HUES6 (cell line): ENCODE data around the gene CLDN22.

Experiments
- H3K27ac ChIP-seq: 2 replicates; pipeline ENCODE4 v1.7.0; 2013; ENCODE audit warnings: low read depth, mild to moderate bottlenecking, low read length, inconsistent platforms
- H3K27me3 ChIP-seq: 2 replicates; pipeline ENCODE4 v1.6.1; 2013; ENCODE audit warnings: low read length; ENCODE audit not compliant: control insufficient read depth, insufficient read depth
- H3K36me3 ChIP-seq: 2 replicates; pipeline ENCODE4 v1.6.1; 2013; ENCODE audit warnings: low read length; ENCODE audit not compliant: control insufficient read depth, insufficient read depth
- H3K4me1 ChIP-seq: 2 replicates; pipeline ENCODE4 v1.6.1; 2013; ENCODE audit warnings: low read length; ENCODE audit not compliant: control insufficient read depth, insufficient read depth
- H3K4me3 ChIP-seq: 2 replicates; pipeline ENCODE4 v1.5.1; 2013; ENCODE audit warnings: low read depth, low read length
- H3K9ac ChIP-seq: one replicate; pipeline ENCODE4 v1.6.1; 2013; ENCODE audit warnings: mild to moderate bottlenecking, low read length
- H3K9me3 ChIP-seq: 2 replicates; pipeline ENCODE4 v1.6.1; 2013; ENCODE audit warnings: low read depth, low read length; ENCODE audit not compliant: control insufficient read depth, insufficient read depth

The CLDN22 gene

DNA sequence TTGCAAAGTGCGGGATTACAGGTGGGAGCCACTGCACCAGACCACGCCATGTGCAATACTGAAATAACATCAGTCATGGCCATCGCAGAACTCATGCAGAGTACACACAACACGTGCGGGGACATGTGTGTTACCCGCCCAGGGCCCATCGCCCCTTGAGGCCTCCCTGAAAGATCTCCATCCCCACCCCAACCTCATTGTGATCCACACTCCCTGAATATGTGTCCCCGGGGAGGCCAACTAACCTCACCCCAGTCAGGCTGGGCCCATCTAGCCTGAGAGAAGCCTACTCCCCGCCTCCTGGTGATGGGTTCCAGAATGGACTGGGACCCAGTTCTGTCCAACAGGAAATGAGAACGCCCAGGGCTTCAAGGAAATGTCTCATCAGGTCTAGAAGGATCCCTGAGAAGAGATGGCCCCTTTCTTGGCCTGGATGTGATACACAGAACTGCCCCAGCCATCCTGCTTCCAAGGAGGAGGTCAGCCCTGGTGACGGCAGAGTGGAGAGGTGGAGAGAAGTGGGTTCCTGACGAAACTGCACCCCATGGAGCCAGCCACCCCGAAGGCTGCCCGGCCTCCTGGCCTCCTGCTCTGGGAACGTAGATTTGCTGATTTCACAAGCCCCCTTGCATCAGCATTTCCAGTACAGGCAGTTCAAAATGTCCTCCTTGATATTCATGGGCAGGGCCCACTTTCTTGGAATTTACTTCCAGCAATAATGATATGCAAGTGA lies 24.6 kb upstream of the CLDN22 start:
- H3K4me1 ChIP-seq, result no peaks in the 10 kb centered on the region
- H3K9me3 ChIP-seq, result no peaks in the 10 kb centered on the region
- H3K27me3 ChIP-seq, result no peaks in the 10 kb centered on the region
- H3K9ac ChIP-seq, result no peak overlapping the region
- no peak overlapping the region for H3K4me3 ChIP-seq
- H3K27ac ChIP-seq, result no peak overlapping the region
- H3K36me3 ChIP-seq, result no peaks in the 10 kb centered on the region

DNA sequence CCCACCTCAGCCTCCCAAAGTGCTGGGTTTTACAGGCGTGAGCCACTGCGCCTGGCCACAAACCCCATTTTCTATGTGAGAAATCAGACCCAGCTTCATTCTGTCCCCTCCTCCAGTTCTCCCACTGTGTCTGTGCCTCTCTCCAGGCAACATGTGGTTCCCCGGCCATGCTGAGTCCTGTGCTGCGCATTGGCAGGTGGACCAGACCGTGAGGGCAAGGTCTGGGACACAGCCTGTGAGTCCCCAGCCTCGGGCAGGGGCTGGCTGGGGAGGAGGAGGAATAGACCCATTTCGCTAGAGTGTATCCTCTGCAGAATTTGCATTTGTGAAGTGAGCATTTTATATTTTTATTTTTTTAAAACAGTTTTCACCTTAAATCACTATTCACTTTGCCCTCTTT lies 23.7 kb upstream of the CLDN22 start:
- Histone ChIP-seq H3K9me3 (no peaks in the 10 kb centered on the region), H3K4me3 (no peak overlapping the region), H3K27ac (no peak overlapping the region), H3K9ac (no peak overlapping the region), H3K27me3 (no peaks in the 10 kb centered on the region), H3K4me1 (no peaks in the 10 kb centered on the region), H3K36me3 (no peaks in the 10 kb centered on the region)

DNA sequence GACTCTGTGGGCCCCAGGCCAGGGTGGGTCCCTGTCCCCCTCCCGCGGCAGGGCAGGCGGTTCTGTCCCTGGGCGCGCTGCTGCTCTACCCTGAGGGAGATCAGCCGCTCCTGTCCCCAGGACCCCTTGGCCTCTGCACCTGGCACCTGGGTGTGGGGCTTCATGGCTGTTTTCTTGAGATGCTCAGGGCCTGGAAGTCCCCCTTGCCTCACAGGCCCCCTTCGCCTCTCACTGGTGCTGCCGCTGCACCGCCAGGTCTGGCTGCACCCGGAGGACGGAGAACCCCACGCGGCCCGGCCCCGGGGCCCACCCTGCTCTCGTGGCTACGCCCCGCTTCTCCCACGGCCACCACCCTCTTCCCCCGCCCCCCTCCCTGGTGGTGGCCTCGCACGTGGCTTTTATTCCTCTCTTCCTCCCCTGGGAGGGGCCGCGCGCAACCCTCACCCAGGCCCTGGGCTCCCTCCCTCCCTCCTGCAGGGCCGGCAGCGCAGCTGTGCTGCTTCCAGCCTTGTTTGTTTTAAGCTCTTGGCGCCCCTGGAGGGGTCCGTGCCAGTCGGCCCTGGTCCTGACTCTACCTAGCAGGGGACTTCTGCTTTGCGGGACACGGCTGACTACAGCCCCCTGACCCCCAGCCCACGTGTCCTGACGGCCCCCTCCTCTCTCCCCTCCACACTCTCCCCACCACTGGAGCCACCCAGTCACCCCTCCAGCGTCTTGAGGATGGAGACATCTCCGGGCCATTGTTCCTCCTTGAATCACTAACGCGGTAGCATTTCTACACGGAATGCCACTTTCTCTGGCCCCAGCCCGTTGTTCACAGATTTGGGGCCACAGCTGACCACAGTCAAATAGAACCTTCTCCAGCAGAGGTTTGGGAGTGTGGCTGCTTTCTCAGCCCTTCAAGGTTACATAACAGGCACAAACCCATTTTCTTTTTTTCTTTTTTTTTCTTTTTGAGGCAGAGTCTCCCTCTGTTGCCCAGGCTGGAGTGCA lies 22.8 kb upstream of the CLDN22 start:
- Histone ChIP-seq H3K9me3 (no peaks in the 10 kb centered on the region), H3K27me3 (no peaks in the 10 kb centered on the region), H3K9ac (no peak overlapping the region), H3K4me3 (no peak overlapping the region), H3K27ac (no peak overlapping the region), H3K4me1 (no peaks in the 10 kb centered on the region), H3K36me3 (no peaks in the 10 kb centered on the region)

DNA sequence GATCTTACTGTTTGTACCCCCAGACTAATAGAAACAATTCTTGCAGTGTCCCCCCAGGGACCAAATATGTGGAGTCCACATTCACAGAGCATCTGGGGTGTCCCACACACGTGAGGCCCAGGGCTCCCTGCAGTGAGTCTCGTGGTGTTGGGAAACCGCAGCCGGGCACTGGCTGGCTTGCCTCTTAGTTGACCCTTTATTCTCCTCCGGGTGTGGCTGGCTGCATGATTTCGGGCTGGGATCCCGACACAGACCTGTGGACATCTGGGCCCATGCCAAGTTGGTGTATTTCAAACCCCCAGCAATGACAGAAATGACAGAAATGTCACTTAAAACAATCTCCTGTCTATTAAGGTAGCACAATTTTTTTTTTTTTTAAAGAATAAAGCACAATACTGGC lies 17.8 kb upstream of the CLDN22 start:
- Histone ChIP-seq H3K9me3 (no peaks in the 10 kb centered on the region), H3K4me1 (no peaks in the 10 kb centered on the region), H3K36me3 (no peaks in the 10 kb centered on the region), H3K27ac (no peak overlapping the region), H3K9ac (no peak overlapping the region), H3K27me3 (no peaks in the 10 kb centered on the region), H3K4me3 (no peak overlapping the region)

DNA sequence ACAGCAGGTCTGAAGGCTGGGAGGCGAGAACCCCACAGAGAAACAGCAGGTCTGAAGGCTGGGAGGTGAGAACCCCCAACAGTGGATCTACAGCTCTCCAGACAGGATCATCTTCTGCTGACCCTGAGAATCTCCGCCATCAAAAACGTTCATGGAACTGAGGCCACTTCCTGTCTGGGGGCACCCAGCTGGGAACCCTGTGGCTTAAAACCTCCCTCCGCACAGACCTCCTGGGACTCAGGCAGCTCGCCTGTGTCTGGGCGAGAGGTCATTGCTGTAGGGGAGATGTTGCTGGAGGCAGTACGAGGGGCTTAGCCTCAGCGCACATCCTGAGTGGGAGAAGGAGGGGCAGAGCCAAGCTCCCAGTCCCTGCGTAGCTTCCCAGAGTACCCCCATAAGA lies 17.3 kb upstream of the CLDN22 start:
- Histone ChIP-seq H3K27me3 (no peaks in the 10 kb centered on the region), H3K9ac (no peak overlapping the region), H3K9me3 (no peaks in the 10 kb centered on the region), H3K36me3 (no peaks in the 10 kb centered on the region), H3K4me3 (no peak overlapping the region), H3K4me1 (no peaks in the 10 kb centered on the region), H3K27ac (no peak overlapping the region)

DNA sequence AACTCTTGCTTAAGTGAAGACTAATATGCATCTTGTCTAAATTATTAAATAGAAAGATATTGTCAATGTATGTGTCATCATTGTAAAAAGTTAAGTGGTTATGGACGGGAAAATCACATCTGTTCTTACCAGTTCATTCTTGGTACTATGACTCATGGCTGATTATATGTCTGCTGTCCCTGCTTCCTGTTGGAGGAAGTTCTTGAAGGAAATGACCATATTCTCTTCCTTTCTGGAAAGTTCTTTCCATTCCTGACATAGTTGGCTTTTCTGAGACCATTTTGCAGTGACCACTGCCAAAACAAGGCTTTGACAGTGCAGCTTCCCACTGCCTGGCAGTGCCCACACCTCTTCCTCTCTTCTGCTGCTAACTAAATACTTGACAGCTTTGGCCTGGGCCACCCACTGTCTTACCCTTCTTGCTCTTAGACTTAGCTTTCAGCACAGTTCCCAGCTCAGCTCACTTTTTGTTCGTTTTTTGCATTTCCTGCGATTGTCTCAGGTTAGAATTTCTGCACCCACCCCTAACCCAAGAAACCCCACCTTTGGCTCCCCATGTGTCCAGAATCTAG lies 15.4 kb upstream of the CLDN22 start:
- H3K9ac ChIP-seq, result no peak overlapping the region
- H3K4me3 ChIP-seq, result no peak overlapping the region
- no peaks in the 10 kb centered on the region for H3K4me1 ChIP-seq
- no peaks in the 10 kb centered on the region for H3K36me3 ChIP-seq
- no peaks in the 10 kb centered on the region for H3K27me3 ChIP-seq
- no peaks in the 10 kb centered on the region for H3K9me3 ChIP-seq
- H3K27ac ChIP-seq, result no peak overlapping the region

DNA sequence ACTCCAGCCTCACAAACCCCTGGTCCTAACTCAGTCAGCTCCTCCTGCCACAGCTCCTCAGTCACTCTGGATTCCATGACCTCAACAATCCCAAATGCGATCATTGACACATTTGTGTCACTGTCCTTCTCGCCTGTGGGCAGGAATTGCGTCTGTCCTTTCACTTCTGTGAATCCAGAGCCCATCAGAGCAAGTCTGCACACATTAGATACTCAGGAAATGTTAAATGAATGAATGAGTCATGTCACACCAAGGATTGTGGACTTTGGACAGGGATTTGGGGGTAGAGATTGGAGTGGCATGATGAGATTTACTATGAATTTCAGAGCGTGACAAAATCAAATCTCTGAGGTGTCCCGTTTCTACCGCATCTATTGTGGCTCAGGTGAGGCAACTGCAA lies 13.9 kb upstream of the CLDN22 start:
- H3K9me3 ChIP-seq, result peaks cover 5% of the 10 kb centered on the region
- H3K27me3 ChIP-seq, result no peaks in the 10 kb centered on the region
- H3K36me3 ChIP-seq, result no peaks in the 10 kb centered on the region
- H3K27ac ChIP-seq, result no peak overlapping the region
- no peak overlapping the region for H3K9ac ChIP-seq
- H3K4me3 ChIP-seq, result no peak overlapping the region
- H3K4me1 ChIP-seq, result no peaks in the 10 kb centered on the region

DNA sequence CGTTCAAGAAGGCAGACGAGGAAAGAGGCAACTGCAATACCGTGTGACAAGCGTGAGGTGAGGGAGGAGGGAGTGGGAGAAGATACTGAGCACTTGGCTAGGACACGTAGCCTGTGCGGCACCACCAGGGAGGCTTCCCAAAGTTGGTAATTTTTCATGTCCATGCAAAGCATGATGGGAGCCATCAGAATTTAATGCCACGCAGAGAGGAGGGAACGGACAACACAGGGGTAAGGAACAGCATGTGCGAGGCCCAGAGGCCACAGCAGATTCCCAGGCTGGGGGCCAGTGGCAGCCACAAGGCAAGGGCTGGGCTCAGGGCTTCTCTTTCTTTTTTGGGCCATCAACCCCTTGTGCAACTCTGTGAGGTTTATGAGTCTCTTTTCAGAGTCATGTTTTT lies 13.1 kb upstream of the CLDN22 start:
- no peaks in the 10 kb centered on the region for H3K27me3 ChIP-seq
- H3K9me3 ChIP-seq, result peaks cover 9% of the 10 kb centered on the region
- no peaks in the 10 kb centered on the region for H3K36me3 ChIP-seq
- H3K4me1 ChIP-seq, result no peaks in the 10 kb centered on the region
- no peak overlapping the region for H3K4me3 ChIP-seq
- H3K27ac ChIP-seq, result no peak overlapping the region
- H3K9ac ChIP-seq, result no peak overlapping the region

DNA sequence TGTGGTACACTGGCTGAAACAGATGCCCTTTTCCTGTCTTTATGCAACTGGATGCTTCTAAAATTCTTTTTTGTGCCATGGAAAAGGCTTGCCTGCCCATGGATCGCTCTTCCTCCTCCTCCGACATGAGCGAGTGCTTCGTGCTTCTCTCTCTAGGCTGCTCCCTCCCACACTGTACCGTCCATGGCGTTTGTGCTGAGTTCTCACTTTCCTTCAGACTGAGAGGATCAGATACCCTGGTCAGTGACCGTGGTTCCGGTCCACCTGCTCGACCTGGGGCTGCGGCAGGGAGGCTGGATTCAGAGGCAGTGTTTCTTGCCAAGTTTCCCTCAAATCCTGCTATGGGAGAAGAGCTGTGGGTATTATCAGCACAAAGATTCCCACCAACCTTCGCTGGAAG lies 12.4 kb upstream of the CLDN22 start:
- Histone ChIP-seq H3K9me3 (peaks cover 9% of the 10 kb centered on the region), H3K27me3 (no peaks in the 10 kb centered on the region), H3K36me3 (no peaks in the 10 kb centered on the region), H3K4me1 (no peaks in the 10 kb centered on the region), H3K27ac (no peak overlapping the region), H3K9ac (no peak overlapping the region), H3K4me3 (no peak overlapping the region)

DNA sequence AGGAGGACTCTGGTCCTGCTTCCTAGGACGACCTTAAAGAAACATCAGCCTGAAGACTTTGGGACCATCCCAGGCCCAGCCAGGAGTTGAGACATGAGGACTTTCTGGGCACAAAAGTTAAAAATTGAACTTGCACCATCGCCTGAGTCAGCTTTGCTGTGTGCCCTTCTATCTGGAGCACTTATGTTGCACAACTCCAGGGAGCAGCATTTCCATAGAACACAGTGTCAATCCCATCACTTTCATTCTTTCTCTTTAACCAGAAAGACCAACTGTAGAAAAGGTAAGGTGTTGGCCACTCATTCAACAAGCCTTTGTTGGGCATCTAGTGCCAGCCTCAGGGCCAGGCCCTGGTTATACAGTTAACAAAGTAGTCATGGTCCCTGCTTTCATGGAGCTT lies 10.8 kb upstream of the CLDN22 start:
- H3K36me3 ChIP-seq, result no peaks in the 10 kb centered on the region
- H3K4me1 ChIP-seq, result no peaks in the 10 kb centered on the region
- no peak overlapping the region for H3K27ac ChIP-seq
- H3K4me3 ChIP-seq, result no peak overlapping the region
- no peak overlapping the region for H3K9ac ChIP-seq
- H3K9me3 ChIP-seq, result peaks cover 22% of the 10 kb centered on the region
- no peaks in the 10 kb centered on the region for H3K27me3 ChIP-seq
